ENCODE measurements around the gene ATRIP. TPM values are rescaled to one million over a fixed set of nuclear protein-coding genes. Genes with fewer than 3 reads are reported as not detected.
A peak's percentile ranks its signal among the peaks of the same experiment; 100 is the strongest.

Gene ATRIP
- total and polyA plus RNA-seq, 2 of the 4 experiments (the other 2 are of a cell fraction) = 6.8 to 10.8 TPM

GRCh38 chr3:48426401-48426909 is 20.1 kb upstream of the ATRIP start:
- H3K79me1 ChIP-seq (ENCODE audit: low read depth in 1 of 2, low read length in 2 of 2) = peaks cover 25 to 65% of the 10 kb centered on the region in 2 experiments; a peak in 3 of 4 replicates
- H2BK15ac ChIP-seq (ENCODE audit: low read depth, low read length) = no peak overlapping the region
- DNase-seq (no peak), ATAC-seq (ENCODE audit: low read depth) (no peak)
- 72% methylated on average over 5 of the region's 11 CpGs; no CpG with 5 or more reads in 1 of the 2 experiments for WGBS, 2 experiments (ENCODE audit: extremely low coverage in 2 of 2, insufficient read length in 1 of 2)
- intact Hi-C loops (cut with micrococcal nuclease) (no loop called here), in situ Hi-C loops (cut with MboI; ENCODE audit: low sequenced_read_pairs) (no loop called here), dilution Hi-C loops (cut with HindIII; ENCODE audit: low sequenced_read_pairs, unreplicated experiment) (no loop called here)
- H2AK5ac ChIP-seq (ENCODE audit: low read depth, low read length) = peak overlapping the region; percentile 8; the same call in 1 of the 2 replicates
- no peak overlapping the region for H3K23ac ChIP-seq (ENCODE audit: low read depth, low read length)
- no peak overlapping the region for H4K8ac ChIP-seq (ENCODE audit: low read depth in 2 of 2, low read length in 2 of 2)
- H3K4ac ChIP-seq (ENCODE audit: low read depth, low read length) = 0 out of 2 replicates have a peak overlapping the region, but pooled peaks have one; percentile 9
- H4K5ac ChIP-seq (ENCODE audit: low read depth, low read length) = no peak overlapping the region
- H3K4me1 ChIP-seq (ENCODE audit: control insufficient read depth, insufficient read depth, low read length) = peaks cover 29% of the 10 kb centered on the region
- TF ChIP-seq NFE2L2 (IDR thresholded peaks at IDR 0.05; ENCODE audit: low read depth, low read length) (no peak), USF2 (IDR thresholded peaks at IDR 0.05; ENCODE audit: low read depth, low read length) (no peak), ELK1 (IDR thresholded peaks at IDR 0.05; ENCODE audit: borderline replicate concordance, low read depth, low read length) (no peak), SMC3 (IDR thresholded peaks at IDR 0.05; ENCODE audit: low read depth, low read length) (no peak), MXI1 (IDR thresholded peaks at IDR 0.05; ENCODE audit: borderline replicate concordance, low read depth, low read length) (no peak), MAFK (IDR thresholded peaks at IDR 0.05; ENCODE audit: low read depth, low read length) (no peak), MAZ (IDR thresholded peaks at IDR 0.05; ENCODE audit: borderline replicate concordance, low read depth, low read length) (no peak), RAD21 (IDR thresholded peaks at IDR 0.05; ENCODE audit: low read length) (no peak), BHLHE40 (IDR thresholded peaks at IDR 0.05; ENCODE audit: low read depth, low read length) (no peak)
- no peak overlapping the region for H3K18ac ChIP-seq (ENCODE audit: low read depth, low read length)
- ChIA-PET CTCF (no interaction called here), POLR2A (ENCODE audit: unreplicated experiment) (no interaction called here)
- no peaks in the 10 kb centered on the region for H3K9me3 ChIP-seq (ENCODE audit: control insufficient read depth, insufficient read depth, low read length)
- H3K56ac ChIP-seq (ENCODE audit: extremely low read depth, insufficient read depth, low read length) = no peak overlapping the region
- no peaks in the 10 kb centered on the region for H3K27me3 ChIP-seq (ENCODE audit: control insufficient read depth, insufficient read depth, low read length)
- peak overlapping the region; percentile 19 for H2AK9ac ChIP-seq (replicated peaks; ENCODE audit: low read depth, low read length, poor library complexity)
- H4K91ac ChIP-seq (ENCODE audit: insufficient read depth, low read depth, low read length) = no peak overlapping the region
- no TSS peak for BruUV-seq (replicated peaks)
- peaks cover 30% of the 10 kb centered on the region for H4K20me1 ChIP-seq (ENCODE audit: insufficient read depth, low read length)
- peak overlapping the region; percentile 40; the same call in 1 of the 2 replicates for H3K14ac ChIP-seq (replicated peaks; ENCODE audit: low read depth, low read length)
- H2BK5ac ChIP-seq (ENCODE audit: low read depth, low read length, poor library complexity, severe bottlenecking) = no peak overlapping the region
- no peak overlapping the region for H2BK20ac ChIP-seq (ENCODE audit: low read depth, low read length)
- H3K9ac ChIP-seq (ENCODE audit: low read depth, low read length) = no peak overlapping the region
- H3K27ac ChIP-seq (ENCODE audit: insufficient read depth, low read length) = no peak overlapping the region
- peaks cover 6% of the 10 kb centered on the region; the same call in 1 of the 2 replicates for H3K36me3 ChIP-seq (ENCODE audit: control insufficient read depth, insufficient read depth, low read length)
- H2AFZ ChIP-seq (replicated peaks; ENCODE audit: low read length, poor library complexity) = peak overlapping the region; percentile 33
- H3K4me2 ChIP-seq (ENCODE audit: low read depth, low read length) = no peak overlapping the region
- H2BK120ac ChIP-seq (ENCODE audit: low read depth, low read length) = no peak overlapping the region
- no peak overlapping the region for H3K4me3 ChIP-seq (ENCODE audit: insufficient read depth, low read depth, low read length)
- H3K9me1 ChIP-seq (ENCODE audit: insufficient read depth, low read length) = peaks cover 16% of the 10 kb centered on the region

Data from IMR-90 (cell line).